NCI-H1092 treated with DMSO at 0.1 percent for 48 hours (cell line): ENCODE measurements around the gene NDUFA13.
A peak's percentile ranks its signal among the peaks of the same experiment; 100 is the strongest.

Source experiments
- DNase-seq: peaks from one replicate; lab custom pipeline; 2025; lab: John Stamatoyannopoulos, UW

Gene NDUFA13

DNA sequence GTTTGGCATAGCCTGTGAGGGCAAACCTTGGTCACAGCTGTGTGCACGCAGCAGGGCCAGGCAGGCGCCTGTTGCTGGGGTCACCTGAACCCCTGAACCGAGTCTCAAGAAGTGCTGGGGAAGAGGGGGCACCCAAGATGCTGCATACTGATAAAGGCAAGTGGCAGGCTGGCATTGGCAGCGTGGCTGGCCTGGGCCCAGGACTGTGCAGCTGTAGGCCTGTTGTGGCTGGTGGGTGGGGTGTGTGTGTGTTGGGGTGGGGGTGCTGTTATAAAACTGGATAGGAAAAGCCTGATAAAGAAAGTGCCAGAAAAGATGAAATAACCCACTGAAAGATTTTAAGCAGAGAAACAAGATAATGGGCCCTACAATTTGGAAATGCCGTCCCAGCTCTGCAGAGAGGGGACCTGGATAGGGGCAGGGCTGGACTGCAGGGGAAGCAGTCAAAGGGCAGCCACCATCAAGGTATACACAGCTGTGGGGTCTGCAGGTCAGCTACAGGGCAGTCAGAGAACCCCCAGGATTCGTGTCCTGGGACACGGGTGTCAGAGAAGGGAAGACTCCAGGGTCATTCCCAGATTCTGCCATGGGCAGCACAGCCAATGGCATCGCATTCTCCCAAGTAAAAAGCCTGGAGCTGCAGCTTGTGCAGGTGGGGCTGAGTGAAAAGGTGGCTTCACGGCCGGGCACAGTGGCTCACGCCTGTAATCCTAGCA lies 55.2 kb downstream of the NDUFA13 start:
- DNase-seq = no peak

GRCh38 chr19:19575411-19575810 lies 59.4 kb downstream of the NDUFA13 start:
- DNase-seq = peak; percentile 14
